GM19351 (cell line): ENCODE measurements around the gene SLC16A8.
"Not testable (repeated sequence)": the region's sequence is repeated elsewhere in the genome, so short reads cannot be mapped to it uniquely, and the experiment has no call there.

Source experiments
- ATAC-seq: cut with Tn5 transposase; IDR thresholded peaks from one replicate; pipeline ENCODE4 v1.9.1; 2021; ENCODE audit warnings: mild to moderate bottlenecking, moderate library complexity; ENCODE audit not compliant: unreplicated experiment

SLC16A8 gene

DNA sequence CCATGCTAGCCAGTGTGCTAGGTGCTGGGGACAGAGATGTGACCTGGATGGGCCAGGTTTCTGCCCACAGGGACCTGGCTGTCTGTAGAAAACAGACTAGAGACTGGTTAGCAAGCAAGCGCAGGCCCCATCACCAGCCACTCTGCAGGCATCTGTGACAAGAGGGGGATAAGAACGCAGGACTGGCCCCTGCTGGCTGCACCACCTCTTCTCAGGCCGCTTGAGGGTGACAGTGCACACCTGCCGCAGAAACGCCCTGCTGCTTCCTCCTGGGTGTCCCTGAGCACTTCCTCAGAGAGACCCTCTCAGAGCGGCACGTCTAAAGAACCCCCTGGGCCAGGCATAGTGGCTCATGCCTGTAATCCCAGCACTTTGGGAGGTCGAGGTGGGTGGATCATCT lies 32.7 kb downstream of the SLC16A8 start:
- no peak for ATAC-seq

DNA sequence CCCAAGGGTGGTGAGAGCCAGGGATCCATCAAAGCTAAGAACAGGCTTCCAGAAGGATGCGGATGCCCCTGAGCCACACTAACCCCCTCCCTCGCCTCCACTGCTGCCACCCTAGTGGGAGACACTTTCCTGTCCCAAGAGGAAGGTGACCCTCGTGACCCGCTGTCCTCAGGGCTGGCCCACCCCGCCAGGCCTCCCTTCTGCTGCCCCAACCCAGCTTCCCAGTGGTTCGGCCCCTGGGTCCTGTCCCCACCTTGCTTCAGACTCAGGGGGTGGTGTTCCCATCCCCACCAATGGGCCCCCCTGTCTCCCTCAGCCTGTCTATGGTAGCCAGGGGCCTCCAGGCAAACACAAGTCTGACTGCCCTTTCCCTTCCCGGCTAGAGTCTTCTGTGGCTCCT lies 33.3 kb downstream of the SLC16A8 start:
- ATAC-seq: no peak

DNA sequence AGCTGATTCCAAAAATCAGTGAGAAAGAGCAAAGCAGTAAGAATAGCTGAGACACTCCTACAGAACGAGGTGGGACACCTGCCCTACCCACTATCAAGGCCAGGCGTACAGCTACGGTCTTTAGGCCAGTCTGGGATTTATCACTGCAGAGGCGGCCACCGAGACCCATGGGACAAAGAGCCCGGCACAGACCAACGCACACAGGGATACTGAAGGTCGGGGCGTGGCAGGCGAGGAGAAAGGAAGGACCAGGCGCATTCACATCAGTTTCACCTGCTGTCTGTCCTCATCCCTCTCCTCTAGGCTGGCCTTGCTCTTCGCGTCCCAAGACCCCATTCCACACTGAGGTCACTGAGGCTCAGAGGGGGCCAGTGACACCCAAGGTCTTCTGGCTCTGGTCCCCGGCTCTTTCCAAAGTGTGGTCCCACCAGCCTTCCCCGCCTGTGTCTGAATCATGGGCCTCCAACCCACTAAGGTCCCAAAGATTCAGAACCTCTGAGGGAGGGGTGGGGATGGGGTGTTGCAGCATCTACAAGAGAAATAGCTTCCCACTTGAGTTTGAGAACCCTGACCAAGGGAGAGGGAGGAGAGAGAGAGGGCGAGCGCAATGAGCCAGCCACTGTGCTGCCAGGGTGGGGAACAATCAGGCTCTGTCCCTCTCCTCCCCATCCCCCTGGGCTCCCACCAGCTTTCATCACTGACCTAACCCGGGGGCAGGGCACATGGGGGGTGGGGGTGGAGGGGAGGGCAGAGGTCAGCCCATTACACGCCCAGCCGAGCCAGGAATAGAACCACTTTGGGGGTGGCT lies 34.0 kb downstream of the SLC16A8 start:
- no peak for ATAC-seq

DNA sequence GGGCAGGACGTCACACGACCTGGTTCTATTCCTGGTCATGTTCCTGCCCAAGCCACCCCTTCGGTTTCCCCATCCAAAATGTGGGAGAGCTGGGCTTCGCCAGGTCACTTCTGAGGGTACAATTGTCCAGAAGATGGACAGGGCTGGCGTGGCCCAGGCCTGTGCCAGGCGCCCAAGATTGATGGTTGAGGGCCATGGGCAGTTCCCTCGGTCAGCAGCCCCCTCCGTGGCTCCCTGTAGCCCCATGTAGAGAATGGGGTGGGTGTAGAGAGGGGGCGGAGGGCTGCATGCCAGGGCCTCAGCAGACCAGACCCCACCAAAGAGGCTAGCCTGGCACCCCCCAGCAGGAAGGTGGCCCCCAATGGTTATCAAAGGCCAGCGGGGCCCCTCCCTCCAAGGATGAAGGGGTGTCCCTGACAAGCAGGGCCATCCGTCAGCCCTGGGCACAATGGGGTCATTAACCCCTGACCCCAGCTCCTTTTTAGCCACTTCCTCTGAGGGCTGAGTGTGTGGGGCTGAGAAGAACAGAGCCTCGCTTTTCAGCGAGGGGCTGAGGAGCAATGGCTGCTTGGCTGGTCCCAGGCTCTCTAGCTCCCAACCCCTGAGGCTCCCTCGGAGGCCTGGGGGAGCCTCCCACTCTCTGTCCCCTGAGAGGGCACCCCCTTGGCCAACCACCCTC lies 37.8 kb downstream of the SLC16A8 start:
- no peak for ATAC-seq

DNA sequence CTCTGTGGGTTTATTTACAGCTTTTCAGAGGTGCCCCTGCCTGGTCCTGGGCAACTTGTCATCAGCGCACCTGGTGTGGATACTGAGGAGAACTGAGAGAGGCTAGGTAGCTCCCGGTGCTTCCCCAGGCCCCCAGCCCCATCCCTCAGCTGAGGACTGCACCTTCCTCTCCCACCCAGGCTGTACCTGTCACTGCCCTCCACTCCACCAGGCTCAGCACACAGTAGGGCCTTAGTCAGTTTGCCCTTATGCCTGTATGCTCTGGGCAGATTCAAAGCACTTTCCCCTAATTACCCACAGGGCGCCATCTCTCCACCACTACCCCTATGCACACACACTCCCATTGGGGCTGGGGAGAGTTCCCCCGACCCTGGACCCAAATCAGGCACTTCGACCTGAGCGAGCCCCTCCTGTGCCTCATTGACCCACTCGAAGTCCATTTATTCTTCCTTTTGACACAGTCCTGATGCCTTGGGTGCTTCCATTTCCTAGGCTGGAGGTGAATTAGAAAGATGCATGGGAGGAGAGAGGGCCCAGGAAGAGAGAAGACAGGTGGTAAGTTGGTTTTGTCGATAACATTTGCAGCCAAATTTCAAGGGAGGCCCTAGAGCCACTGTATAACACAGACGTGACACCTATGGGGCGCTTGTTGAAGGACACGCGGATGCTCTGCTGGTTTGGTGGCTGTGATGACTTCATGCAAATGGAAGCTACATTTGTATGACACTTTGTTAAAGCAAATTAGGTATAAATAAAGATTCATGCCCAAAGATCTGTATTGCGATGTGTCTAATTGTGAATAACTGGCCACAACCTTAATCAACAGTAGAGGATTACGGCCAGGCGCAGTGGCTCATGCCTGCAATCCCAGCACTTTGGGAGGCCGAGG lies 40.6 kb downstream of the SLC16A8 start:
- no peak for ATAC-seq

DNA sequence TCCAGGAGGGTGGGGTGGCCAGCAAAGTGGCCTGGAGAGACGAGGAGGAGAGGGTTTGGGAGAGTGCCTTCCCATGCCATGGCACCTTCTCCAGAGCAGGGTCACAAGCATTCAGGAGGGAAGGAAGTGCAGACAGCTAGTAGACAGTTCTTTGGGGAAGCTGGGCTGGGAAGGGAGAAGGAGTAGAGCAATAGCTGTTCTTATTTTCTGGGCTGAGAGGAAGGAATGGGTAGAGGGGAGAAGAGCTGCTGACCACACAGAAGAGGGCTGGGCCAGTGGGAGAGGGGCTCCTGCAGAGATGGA lies 41.5 kb downstream of the SLC16A8 start:
- no peak for ATAC-seq

DNA sequence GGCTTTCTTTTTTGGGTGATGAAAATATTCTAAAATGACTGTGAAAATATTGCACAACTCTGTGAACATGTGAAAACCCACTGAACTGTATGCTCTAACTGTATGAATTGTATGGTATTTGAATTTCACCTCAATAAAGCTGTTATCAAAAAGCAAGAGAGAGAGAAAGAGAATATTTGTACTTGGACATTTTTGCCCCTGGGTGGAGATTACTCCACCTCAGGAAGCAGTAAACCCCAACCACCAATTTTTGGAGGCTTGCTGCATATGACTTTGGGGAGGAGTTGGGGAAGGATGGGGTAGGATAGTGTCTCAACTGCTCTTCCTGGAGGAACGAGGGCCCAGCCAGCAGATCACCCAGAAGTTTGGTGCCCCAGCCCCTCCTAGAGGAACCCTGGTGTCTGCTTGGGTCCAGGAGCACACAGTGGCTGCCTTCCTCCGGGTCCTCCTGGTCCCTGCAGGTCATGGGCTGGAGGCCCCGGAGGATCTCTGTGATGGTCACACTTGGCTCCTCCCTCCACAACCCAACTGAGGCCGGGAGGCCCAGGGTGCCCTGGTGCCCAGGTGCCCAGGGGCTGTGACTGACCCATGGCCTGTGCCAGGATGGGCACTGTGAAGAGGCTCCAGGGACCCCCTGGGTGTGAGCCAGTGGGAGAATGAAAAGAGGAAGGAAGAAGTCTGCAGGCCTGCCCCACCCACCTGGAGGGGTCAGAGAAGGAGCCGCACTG lies 42.1 kb downstream of the SLC16A8 start:
- no peak for ATAC-seq

DNA sequence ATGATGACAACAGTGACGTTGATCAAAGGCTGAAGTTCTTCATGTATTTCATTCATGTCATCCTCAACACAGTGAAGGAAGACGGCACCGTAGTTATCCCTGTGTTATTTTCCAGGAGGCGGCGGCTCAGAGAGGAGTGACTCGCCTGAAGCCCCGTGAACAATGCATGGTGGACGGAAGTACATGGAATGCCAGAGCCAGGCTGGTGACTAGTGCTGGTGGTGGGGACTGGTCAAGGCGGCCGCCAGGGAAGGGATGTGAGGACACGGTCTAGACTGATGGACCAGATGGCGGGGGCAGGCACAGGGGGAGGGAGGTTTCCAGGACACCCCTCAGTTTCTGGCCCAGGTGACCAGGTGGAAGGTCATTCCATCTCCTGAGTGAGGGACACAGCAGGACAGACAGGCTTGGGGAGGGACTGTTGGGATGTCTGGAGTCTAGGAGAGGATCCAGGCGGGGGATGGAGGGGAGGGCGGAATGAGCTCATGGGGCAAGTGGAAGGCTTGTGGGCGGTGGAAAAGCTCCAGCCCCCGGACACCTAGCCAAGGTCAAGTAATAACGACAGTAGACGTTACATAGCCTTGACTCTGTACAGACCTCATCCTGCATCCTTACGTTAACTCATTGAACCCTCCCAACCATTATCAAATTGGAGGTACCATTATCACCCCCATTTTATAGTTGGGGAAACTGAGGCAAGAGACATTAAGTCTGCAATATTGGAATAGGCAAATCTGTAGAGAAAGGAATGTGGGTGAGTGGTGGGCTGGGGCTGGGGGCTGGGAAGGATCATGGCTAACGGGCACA lies 42.8 kb downstream of the SLC16A8 start:
- ATAC-seq: no peak

DNA sequence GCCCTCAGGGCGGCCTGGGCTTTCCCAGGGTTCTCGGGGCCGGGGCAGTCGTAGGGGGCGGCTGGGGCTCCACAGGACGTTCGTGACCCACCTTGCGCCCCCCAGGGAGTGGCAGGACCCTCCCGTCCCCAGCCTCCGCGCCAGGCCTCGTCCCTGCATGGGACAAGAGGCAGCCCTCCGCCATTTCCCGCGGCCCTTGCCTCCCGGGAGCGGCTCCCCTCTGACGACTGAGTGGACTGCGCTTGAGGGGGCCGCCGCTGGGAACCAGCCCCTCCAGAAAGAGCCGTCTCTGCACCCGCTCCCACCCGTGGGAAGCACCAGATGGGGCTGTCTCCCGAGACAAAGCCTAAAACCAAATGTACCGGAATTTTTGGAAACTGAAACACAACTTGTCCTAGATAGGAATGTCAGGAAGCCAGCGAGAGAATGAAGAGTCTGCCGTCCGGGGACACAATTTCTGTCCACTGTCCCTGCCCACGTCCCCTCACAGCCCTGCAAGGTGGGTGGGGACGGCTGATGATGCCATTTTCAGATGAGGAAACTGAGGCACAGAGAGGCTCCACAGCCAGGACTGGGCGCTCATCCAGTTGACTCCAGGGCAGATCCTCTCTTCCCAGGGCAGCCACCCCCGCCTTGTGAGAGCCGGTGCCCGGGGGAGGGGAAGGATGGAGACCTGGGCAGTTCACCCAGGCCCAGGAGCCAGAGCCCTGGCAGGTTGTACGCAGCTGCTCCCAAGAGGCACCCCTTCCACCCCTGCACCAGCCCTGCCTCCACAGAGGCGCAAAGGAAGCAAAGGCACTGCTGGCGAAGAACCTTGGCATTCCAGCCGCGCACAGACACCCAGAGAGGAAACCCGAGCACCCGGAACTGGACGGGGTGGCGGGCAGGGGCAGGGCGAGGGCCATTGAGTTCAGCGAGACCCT lies 44.8 kb downstream of the SLC16A8 start:
- ATAC-seq: no peak

DNA sequence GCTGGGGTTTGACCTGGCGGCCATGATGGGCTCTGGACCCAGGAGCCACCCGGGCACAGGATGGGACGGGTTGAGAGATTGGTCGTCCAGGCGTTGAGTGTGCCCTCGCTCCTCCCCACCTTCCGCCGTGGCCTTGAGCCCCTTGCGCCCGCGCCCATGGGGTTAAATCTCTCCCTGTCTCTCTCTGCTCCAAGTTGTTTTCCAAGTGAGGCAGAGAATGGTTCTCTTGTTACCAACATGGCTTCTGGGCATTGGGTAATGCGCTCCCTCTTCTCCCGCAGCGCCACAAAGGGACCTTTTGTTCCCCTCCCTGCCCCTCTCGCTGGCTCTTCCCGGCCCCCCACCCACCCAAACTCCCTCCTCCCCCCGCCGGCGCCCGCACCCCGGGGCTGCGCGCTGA lies 45.6 kb downstream of the SLC16A8 start:
- no peak for ATAC-seq

DNA sequence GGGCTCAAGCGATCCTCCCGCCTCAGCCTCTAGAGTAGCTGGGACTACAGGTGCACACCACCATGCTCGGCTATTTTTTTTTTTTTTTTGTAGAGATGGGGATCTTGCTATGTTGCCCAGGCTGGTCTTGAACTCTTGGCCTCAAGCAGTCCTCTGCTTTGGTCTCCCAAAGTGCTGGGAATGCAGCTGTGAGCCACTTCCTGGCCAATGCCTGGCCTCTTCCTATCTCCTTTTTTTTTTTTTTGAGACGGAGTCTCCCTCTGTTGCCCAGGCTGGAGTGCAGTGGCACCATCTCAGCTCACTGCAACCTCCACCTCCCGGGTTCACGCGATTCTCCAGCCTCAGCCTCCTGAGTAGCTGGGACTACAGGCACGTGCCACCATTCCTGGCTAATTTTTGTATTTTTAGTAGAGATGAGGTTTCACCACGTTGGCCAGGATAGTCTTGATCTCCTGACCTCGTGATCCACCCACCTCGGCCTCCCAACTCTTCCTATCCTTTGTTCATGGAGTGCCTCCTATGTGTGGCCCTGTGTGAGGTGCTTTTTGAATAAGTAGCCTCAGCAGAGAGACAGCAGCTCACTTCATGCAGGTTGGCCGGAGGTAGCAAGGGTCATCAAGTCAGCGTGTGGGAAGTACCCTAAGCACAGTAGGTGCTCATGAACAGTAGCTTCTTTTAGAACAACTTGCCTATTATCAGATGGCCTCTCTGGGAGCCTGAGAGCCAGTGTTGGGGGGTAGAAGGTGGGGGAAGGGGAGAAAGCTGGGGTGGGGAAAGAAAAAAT lies 46.4 kb downstream of the SLC16A8 start:
- ATAC-seq: not testable (repeated sequence)

DNA sequence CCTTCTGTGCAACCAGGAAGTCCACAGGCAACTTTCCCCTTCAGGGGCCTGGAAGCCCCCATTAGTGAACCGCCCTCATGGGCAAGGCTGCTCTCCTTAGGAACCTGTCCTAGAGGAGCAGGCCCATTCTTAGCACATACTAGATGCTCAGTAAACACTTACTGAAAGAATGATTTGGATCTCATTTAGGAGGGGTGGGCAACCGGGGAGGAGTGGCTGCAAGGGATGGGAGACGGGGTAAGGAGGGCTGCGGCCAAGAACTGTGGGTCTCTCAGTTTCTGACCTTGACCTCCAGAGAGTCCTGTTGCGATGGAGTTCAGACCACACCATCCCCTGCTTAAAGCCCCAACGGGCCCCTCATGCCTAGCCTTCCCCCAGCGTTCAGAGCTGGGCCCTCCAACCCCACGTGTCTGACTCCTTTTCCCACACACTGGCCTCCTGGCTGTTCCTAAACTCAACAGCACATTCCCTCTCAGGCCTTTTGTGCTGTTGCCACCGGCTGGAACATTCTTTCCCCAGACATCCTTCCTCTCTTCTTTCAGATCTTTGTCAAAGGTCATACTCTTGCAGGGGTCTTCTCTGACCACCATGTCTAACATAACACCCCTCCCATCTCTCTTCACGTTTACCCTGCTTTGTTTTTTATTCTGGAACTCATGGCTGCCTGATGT lies 47.5 kb downstream of the SLC16A8 start:
- no peak for ATAC-seq

DNA sequence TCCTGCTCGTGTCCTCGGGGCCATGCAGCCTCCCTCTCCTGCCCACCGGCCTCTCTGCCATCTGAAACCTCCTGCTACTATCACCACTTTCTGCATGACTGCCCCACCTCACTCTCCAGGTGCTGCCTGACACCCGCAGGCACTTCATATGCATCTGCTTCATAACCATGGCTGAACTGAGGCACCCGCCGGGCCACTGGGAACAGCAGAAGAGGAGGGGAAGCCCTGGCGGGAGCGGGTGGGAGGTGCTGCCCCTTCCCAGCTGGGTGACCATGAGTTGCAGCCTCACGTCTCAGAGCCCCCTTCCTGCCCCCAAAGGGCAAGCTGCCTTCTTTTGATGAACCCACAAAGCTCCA lies 48.5 kb downstream of the SLC16A8 start:
- ATAC-seq: no peak

DNA sequence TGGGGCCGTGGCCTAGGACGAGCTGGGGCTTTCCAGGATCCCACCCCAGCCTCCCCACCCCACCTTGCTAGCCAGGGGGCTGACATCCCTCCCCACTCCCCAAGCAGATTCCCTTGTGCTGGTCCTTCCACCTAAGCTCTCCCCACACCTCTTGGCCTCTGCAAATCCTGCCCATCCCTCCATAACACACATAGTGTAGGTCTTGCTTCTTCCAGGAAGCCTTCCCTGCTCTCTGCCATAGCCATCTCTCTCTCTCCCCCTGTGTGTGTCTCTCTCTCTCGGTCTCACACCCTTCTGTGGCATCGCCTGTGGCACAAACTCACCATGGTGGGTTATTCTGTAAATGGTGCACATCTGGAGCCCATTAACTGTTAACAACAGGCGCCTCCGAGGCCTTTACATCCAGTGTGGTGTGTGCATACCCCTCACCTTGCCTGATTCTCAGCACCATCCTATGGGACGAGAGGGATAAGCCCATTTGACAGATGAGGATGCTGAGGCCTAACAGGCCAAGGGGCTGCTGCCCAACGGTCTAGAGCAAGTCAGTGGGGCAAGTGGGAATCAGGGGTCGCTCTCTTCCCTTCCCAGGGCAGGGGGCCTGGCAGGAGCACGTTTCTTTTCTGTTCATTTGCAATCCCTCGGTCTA lies 49.0 kb downstream of the SLC16A8 start:
- ATAC-seq: no peak

DNA sequence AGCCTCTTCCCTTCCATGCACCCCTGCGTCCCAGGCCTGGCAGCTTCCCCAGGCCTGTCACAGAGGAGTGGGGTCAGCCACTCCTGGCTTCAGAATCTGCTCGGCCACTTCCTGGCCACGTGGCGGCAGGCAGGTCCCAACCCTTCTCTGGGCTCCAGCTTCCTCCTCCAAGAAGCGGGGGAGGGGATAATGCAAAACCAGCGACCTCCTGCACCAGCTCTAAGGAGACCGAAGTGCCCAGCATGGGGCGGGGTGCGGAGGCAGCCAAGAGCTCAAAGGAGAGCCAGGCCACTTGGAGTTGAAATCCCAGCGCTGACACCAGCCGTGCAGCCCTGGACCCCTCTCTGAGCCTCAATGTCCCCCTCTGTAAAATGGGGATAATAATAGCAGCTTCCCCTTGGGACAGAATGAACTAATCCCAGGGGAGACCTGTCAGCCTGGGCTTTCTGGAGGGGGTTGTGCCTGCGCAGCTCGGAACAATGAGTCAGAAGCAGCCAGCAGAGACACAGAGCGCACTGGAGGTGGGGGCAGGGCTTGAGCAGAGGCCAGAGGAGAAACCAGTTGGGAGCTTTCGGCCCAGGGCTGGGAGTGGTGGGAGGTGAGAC lies 49.6 kb downstream of the SLC16A8 start:
- ATAC-seq: no peak

DNA sequence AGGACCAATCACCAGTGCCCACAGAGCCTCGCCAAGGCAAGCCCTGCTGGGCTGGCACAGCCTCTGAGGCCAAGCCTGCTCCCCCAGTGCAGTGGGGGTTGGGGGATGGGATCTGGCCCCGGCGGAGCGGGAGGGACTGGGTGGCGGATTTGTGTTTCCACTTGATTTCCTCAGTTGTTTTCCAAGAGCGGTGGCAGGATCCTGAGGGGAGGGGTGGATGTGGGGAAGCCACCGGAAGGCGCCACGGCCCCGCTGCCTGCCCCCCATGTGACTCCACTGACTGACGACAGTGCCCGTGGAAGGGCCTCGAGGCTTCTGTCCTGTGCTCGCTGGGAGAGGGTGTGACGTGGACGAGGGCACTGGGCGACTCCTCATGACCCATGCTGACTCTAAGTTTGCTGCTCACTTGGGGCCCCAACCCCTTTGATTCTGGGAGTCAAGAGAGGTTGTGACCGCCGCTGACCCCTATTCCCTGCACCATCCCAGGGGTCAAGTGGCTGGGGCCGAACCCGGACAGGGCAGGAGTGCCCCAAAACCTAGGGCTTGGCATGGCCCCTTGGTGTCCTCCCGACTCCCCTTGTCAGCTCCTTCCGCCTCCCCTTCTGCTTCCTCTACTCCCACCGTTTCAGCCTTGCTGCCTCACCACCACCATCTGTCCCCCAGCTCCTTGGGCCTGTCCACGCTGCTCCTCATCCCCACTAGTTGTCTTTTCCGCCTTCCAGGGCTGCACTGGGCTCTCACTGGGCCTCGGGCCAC lies 50.3 kb downstream of the SLC16A8 start:
- no peak for ATAC-seq
